ENCODE results near the gene PHETA1. TPM values are rescaled to one million over a fixed set of nuclear protein-coding genes. Genes with fewer than 3 reads are reported as not detected.

Gene PHETA1
- total and polyA plus RNA-seq, 10 of the 15 experiments (the other 5 are each of a cell fraction or from before 2014, with no cell fraction given), result 0.02 to 1.3 (median 0.51) TPM; not detected in 1

DNA sequence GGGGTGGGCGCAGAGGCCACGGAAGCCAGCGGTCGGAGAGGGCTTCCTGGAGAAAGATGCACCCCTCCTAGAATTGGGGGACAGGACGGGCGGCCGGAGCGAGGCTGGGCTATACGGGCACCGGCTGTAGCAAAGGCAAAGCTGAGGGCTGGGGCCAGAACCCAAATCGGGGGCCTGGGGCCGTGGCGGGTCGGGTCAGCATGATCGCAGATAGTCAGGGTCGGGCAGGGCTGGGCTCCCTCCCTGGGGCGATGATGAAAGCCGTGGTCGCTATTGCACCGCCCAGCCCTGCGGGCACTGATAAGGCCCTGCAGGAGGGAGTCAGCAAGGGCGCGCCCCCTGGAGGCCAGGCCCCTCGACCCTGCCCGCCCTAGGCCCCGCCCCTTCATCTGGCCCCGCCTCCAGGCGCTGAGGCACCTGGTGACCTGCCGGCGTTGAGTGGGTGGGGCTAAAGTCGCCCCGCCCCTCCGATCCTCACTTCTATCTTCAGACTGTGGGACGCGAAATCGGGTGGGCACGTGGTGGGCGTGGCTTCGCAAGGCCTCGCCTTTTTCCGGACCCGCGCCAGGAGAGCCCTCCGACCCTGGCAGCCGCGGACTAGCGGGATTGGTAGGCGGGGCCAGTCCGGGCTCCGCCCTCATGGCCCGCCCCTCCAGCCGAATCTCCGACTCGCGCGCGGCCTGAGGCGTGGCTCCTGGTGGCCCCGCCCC lies 36.4 kb upstream of the PHETA1 start:
- no TSS peak for BruUV-seq (replicated peaks)
- peaks cover 49% of the 10 kb centered on the region for H3K4me1 ChIP-seq (ENCODE audit: control insufficient read depth, insufficient read depth, low read length)
- H2AFZ ChIP-seq (ENCODE audit: control insufficient read depth, low read depth, low read length), result peak overlapping the region; percentile 60
- peak overlapping the region; percentile 85 for H3K9ac ChIP-seq (ENCODE audit: control insufficient read depth, insufficient read depth, low read length)
- CTCF ChIA-PET, result interaction anchor here (1.0 to 27.0 kb wide), 8 partner anchors 7 to 125 kb away, joined by 4 to 1117 read pairs (median 13); no protein-coding TSS in a partner anchor
- SMC1A ChIA-PET (ENCODE audit: uncharacterized antibody, unreplicated experiment), result interaction anchor here (1.0 to 22.6 kb wide), 5 partner anchors 25 to 61 kb away, joined by 3 to 605 read pairs (median 40); no protein-coding TSS in a partner anchor
- in situ Hi-C loops (cut with MboI) (no loop called here), intact Hi-C loops (cut with micrococcal nuclease; ENCODE audit: unreplicated experiment) (loop anchor here (1.0 to 2.0 kb wide), 2 partner anchors 25 to 39 kb away; no protein-coding TSS in a partner anchor)
- H3K27ac ChIP-seq (ENCODE audit: control insufficient read depth, insufficient read depth), result peak overlapping the region; percentile 91
- peak; percentile 38 for FAIRE-seq
- POLR2A ChIA-PET, result interaction anchor here (0.9 to 13.2 kb wide), 7 partner anchors 8 to 371 kb away, joined by 3 to 188 read pairs (median 27); no protein-coding TSS in a partner anchor
- peaks cover 45% of the 10 kb centered on the region for H3K79me2 ChIP-seq (ENCODE audit: control insufficient read depth, insufficient read depth, low read length)
- H3K27me3 ChIP-seq (replicated peaks in 1 of 2; ENCODE audit: control insufficient read depth in 2 of 2, insufficient read depth in 2 of 2, low read length in 1 of 2), result no peaks in the 10 kb centered on the region
- H3K9me3 ChIP-seq (replicated peaks; ENCODE audit: control insufficient read depth, insufficient read depth, low read length), result no peaks in the 10 kb centered on the region
- peak; percentile 70 for ATAC-seq
- peak overlapping the region; percentile 86 for H3K4me3 ChIP-seq
- RAD21 ChIA-PET (ENCODE audit: unreplicated experiment), result interaction anchor here (0.9 to 19.6 kb wide), 5 partner anchors 8 to 123 kb away, joined by 3 to 804 read pairs (median 15); no protein-coding TSS in a partner anchor
- 0 out of 2 replicates have a peak, but pooled peaks cover 3% of the 10 kb centered on the region for H4K20me1 ChIP-seq (ENCODE audit: control insufficient read depth, insufficient read depth)
- DNase-seq (ENCODE audit: low read depth, low spot score), result peak; percentile 86
- peaks cover 0 to 3% of the 10 kb centered on the region in 2 experiments; a peak in 1 of 4 replicates for H3K36me3 ChIP-seq (ENCODE audit: control insufficient read depth in 2 of 2, insufficient read depth in 2 of 2, low read length in 1 of 2)
- under 1% methylated on average over 44 of the region's 59 CpGs for WGBS (ENCODE audit: insufficient coverage, insufficient replicate concordance, low lambda C conversion rate, missing lambda C conversion rate)
- H3K4me2 ChIP-seq (ENCODE audit: control insufficient read depth, insufficient read depth), result peak overlapping the region; percentile 95
- TF ChIP-seq, protein P1, sequence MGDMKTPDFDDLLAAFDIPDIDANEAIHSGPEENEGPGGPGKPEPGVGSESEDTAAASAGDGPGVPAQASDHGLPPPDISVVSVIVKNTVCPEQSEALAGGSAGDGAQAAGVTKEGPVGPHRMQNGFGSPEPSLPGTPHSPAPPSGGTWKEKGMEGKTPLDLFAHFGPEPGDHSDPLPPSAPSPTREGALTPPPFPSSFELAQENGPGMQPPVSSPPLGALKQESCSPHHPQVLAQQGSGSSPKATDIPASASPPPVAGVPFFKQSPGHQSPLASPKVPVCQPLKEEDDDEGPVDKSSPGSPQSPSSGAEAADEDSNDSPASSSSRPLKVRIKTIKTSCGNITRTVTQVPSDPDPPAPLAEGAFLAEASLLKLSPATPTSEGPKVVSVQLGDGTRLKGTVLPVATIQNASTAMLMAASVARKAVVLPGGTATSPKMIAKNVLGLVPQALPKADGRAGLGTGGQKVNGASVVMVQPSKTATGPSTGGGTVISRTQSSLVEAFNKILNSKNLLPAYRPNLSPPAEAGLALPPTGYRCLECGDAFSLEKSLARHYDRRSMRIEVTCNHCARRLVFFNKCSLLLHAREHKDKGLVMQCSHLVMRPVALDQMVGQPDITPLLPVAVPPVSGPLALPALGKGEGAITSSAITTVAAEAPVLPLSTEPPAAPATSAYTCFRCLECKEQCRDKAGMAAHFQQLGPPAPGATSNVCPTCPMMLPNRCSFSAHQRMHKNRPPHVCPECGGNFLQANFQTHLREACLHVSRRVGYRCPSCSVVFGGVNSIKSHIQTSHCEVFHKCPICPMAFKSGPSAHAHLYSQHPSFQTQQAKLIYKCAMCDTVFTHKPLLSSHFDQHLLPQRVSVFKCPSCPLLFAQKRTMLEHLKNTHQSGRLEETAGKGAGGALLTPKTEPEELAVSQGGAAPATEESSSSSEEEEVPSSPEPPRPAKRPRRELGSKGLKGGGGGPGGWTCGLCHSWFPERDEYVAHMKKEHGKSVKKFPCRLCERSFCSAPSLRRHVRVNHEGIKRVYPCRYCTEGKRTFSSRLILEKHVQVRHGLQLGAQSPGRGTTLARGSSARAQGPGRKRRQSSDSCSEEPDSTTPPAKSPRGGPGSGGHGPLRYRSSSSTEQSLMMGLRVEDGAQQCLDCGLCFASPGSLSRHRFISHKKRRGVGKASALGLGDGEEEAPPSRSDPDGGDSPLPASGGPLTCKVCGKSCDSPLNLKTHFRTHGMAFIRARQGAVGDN (IDR thresholded peaks at IDR 0.05), result no peak
- TF ChIP-seq RAD51 (IDR thresholded peaks at IDR 0.05), result peak; percentile 85
- TF ChIP-seq LARP7 (IDR thresholded peaks at IDR 0.05), result peak; percentile 57; the same call in 1 of the 2 replicates
- TF ChIP-seq, protein P2, sequence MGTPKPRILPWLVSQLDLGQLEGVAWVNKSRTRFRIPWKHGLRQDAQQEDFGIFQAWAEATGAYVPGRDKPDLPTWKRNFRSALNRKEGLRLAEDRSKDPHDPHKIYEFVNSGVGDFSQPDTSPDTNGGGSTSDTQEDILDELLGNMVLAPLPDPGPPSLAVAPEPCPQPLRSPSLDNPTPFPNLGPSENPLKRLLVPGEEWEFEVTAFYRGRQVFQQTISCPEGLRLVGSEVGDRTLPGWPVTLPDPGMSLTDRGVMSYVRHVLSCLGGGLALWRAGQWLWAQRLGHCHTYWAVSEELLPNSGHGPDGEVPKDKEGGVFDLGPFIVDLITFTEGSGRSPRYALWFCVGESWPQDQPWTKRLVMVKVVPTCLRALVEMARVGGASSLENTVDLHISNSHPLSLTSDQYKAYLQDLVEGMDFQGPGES (IDR thresholded peaks at IDR 0.05), result no peak
- TF ChIP-seq CBFB (IDR thresholded peaks at IDR 0.05; ENCODE audit: low read depth), result 0 out of 2 replicates have a peak, but pooled peaks have one; percentile 12
- TF ChIP-seq TAF1 (IDR thresholded peaks at IDR 0.05; ENCODE audit: borderline replicate concordance, low read depth, low read length), result peak; percentile 2; the same call in 1 of the 2 replicates
- TF ChIP-seq RELA (IDR thresholded peaks at IDR 0.05; ENCODE audit: borderline replicate concordance, partially characterized antibody), result no peak
- TF ChIP-seq SREBF1 (IDR thresholded peaks at IDR 0.05; ENCODE audit: low read length), result no peak
- TF ChIP-seq GABPA (IDR thresholded peaks at IDR 0.05; ENCODE audit: low read depth), result no peak
- TF ChIP-seq HDAC2 (IDR thresholded peaks at IDR 0.05), result no peak
- TF ChIP-seq, protein P3, sequence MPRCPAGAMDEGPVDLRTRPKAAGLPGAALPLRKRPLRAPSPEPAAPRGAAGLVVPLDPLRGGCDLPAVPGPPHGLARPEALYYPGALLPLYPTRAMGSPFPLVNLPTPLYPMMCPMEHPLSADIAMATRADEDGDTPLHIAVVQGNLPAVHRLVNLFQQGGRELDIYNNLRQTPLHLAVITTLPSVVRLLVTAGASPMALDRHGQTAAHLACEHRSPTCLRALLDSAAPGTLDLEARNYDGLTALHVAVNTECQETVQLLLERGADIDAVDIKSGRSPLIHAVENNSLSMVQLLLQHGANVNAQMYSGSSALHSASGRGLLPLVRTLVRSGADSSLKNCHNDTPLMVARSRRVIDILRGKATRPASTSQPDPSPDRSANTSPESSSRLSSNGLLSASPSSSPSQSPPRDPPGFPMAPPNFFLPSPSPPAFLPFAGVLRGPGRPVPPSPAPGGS (IDR thresholded peaks at IDR 0.05; ENCODE audit: borderline replicate concordance, insufficient read depth, low read depth, low read length, poor library complexity, severe bottlenecking), result no peak
- no peak for TF ChIP-seq CBX5 (IDR thresholded peaks at IDR 0.05; ENCODE audit: low read depth)
- no peak for TF ChIP-seq TCF12 (IDR thresholded peaks at IDR 0.05; ENCODE audit: low read depth, low read length)
- TF ChIP-seq EZH2 (IDR thresholded peaks at IDR 0.05; ENCODE audit: borderline replicate concordance, control insufficient read depth, low read depth, low read length), result no peak

Data from GM12878 (cell line).